Suppressor macrophage treated with lipopolysaccharide for 4 hours (primary cell): ENCODE data around the gene VPS8.
"Not testable (repeated sequence)": the region's sequence is repeated elsewhere in the genome, so short reads cannot be mapped to it uniquely, and the experiment has no call there.

Source experiments
- DNase-seq: peaks from one replicate; pipeline ENCODE4 v3.0.0-alpha.2; 2020

Gene VPS8

GRCh38 chr3:184927796-184928315 is 115.9 kb downstream of the VPS8 start:
- DNase-seq = no peak

DNA sequence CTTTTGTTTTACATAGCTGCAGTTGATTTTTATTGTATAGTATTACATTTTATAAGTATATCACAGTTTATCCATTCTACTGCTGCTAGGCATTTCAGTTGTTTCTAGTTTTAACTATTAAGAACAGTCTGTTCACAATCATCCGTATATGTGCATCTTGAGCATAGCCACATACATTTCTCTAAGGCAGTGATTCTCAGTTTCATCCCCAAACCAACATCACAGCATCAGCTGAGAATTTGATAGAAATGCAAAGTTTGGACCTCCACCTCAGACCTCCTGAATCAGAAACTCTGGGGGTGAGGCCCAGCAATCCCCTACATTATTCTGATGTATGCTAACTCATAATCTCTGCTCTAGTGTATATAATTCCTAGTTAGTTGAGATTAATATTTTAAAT is 120.8 kb downstream of the VPS8 start:
- DNase-seq = no peak

GRCh38 chr3:184937611-184938010 is 125.6 kb downstream of the VPS8 start:
- DNase-seq = no peak

- no peak for DNase-seq
These were observed 129.4 kb downstream of the VPS8 start for GRCh38 chr3:184941408-184941807.

- DNase-seq = no peak
These were observed 130.8 kb downstream of the VPS8 start for GRCh38 chr3:184942735-184943134.

GRCh38 chr3:184944241-184944640 is 132.3 kb downstream of the VPS8 start:
- no peak for DNase-seq

GRCh38 chr3:184945886-184946625 is 134.1 kb downstream of the VPS8 start:
- DNase-seq = no peak

DNA sequence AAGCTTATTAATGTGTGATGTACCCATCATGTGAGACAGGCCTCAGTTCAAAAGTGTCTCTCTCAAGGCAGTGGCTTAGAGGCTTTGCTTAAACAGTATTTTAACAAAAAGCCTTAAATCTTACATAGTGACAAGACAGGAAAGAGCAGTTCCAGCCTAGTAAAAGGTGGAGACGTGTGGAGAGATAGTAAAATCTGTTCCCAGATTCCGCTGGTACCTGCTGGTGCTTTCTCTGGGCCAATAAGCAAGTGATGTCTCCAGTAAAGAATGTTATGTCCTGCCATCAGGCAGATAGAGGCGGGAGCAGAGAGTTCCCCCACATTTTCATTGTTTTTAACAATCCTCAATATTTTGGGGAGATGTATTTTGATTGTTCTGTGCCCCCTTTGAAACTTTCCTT is 135.0 kb downstream of the VPS8 start:
- no peak for DNase-seq

DNA sequence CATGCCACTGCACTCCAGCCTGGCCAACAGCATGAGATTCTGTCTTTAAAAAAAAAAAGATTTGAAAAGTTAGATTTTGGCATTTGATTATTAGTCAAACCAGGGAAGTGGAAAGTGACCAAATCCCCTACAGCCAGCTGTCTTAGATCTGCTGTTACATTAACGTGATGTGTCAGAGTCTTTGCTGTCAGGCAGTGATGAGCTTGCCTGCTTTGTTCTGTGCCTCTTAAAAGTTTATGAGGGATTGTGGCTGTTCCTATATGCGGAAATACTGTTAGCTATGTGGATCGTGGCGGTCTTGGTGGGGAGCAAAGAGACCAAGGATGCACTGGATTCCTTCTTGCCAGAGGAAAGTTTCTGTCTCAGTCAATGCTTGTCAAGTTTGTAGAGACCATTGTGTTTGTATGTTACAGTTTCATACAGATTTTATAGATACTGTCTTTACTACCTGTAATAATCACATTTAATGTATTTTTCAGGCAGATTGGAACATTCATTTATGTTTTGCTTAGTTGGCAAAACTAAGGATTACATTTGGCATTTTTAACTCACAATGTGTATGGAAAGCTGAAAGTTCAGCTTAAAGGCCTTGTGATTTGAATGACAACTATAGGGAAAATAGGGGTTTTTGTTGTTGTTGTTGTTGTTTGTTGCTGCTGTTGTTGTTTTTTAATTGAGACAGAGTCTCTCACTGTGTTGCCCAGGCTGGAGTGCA is 137.4 kb downstream of the VPS8 start:
- no peak for DNase-seq

DNA sequence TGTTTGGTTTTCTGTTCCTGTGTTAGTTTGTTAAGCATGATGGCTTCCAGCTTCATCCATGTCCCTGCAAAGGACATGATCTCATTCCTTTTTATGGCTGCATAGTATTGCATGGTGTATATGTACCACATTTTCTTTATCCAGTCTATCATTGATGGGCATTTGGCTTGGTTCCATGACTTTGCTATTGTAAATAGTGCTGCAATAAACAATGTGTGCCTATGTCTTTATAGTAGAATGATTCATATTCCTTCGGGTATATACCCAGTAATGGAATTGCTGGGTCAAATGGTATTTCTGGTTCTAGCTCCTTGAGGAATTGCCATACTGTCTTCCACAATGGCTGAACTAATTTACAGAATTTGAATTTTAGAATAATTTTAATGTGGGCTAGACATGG is 138.8 kb downstream of the VPS8 start:
- DNase-seq = not testable (repeated sequence)

GRCh38 chr3:184952671-184953070 is 140.7 kb downstream of the VPS8 start:
- DNase-seq = peak; percentile 1

DNA sequence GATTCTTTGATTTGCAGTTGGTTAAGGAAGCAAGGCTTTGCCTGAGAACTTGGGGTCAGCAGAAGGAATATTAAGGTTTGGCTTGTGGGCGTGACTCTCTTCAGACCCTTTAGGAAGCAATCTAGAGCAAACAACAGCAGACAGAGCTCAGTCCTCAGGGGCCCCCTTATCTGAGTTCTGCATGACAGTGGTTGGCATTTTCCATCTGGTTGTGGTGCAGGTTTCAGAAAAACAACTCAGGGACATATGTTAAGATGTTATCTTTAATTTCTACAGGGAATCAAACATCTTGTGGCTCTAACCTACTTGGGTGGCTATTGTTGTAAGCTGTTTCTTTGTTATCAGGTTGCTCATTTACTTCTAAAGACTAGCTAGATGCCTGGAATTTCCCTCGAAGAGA is 141.4 kb downstream of the VPS8 start:
- DNase-seq = no peak

DNA sequence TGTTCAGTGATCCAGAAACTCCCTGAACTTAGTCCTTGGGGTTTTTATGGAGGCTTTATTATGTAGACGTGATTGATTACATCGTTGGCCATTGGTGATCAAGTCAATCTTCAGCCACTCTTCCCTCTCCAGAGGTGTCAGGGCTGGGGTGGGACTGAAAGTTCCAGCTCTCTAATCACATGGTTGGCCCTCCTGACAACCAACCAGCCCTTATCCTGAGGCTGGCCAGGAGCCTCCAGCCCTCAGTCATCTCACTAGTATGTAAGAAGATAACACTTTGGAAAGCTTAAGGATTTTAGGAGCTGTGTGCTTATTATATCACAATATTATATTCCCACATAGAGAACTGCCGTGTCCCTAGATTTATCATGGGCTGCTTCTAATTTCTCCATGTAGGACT is 142.3 kb downstream of the VPS8 start:
- no peak for DNase-seq

DNA sequence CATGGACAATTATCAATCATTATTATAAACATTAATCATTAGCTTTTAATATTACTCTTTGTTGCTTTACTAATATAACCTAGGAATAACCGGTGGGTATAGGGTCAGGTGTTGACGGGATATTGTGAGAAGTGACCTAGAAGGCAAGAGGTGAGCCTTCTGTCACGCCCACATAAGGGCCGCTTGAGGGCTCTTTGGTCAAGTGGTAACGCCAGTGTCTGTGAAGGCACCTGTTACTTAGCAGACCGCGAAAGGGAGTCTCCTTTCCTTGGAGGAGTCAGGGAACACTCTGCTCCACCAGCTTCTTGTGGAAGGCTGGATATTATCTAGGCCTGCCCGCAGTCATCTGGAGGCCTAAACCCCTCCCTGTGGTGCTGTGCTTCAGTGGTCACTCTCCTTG is 142.9 kb downstream of the VPS8 start:
- DNase-seq = not testable (repeated sequence)

DNA sequence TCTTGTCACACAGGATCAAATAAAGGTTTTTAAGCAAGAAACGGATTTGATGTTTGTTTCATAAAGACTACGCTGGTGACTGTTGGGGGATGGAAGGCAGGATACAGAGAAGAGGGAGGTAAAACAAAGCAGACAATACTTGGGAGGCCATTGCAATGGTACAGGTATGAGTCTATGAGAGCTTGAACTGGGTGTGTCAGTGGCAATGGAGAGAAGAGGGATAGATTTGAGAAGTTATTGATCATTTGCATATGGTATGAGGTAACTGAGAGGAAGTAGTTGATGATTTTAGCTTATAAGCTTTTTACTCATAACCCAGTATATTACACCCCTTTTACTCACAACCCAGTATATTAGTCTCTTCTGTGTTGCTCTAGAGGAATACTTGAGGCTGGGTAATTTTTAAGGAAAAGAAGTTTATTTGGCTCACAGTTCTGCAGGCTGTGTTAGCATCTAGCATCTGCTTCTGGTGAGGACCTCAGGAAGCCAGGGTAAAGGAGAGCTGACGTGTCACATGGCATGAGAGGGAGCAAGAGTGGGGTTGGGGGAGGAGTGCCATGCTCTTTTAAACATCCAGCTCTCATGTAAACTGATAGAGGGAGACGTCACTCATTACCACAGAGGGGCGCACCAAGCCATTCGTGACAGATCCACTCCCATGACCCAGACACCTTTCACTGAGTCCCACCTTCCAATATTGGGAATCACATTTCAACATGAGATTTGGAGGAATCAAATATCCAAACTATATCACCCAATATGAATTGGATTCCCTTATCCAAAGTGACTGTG is 153.9 kb downstream of the VPS8 start:
- no peak for DNase-seq

- peak; percentile 10 for DNase-seq
These were observed 156.1 kb downstream of the VPS8 start for GRCh38 chr3:184968115-184968514.

- DNase-seq = no peak
These were observed 158.2 kb downstream of the VPS8 start for GRCh38 chr3:184970186-184970585.

DNA sequence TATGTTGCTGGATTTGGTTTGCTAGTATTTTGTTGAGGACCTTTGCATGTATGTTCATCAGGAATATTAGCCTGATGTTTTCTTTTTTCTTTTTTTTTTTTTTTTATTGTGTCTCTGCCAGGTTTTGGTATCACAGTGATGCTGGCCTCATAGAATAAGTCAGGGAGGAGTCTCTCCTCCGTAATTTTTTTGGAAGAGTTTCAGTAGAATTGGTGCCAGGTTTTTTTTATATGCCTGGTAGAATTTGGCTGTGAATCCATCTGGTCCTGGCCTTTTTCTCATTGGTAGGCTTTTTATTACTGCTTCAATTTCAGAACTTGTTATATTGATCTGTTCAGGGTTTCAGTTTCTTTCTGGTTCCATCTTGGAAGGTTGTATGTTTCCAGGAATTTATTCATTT is 165.8 kb downstream of the VPS8 start:
- no peak for DNase-seq

GRCh38 chr3:184981071-184981470 is 169.1 kb downstream of the VPS8 start:
- DNase-seq = no peak

DNA sequence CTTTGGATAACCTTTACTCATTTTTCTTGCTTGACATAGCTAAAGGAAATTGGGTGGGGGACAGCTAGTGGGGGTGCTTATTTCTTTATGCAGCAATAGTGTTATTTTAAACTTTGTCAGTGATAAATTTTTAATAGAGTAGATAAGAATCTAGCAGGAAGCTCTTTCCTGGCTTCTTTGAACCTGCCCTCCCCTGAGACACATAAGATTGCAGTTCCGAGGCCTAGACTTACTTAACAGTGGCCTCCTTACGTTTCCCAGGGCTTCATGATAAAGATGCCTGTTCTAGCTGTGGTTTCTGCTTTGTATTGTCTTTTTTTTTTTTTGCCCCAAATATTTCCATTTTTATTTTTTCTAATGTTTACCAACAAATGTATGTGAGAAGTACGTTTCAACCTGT is 170.1 kb downstream of the VPS8 start:
- no peak for DNase-seq

GRCh38 chr3:184985586-184985985 is 173.6 kb downstream of the VPS8 start:
- no peak for DNase-seq

DNA sequence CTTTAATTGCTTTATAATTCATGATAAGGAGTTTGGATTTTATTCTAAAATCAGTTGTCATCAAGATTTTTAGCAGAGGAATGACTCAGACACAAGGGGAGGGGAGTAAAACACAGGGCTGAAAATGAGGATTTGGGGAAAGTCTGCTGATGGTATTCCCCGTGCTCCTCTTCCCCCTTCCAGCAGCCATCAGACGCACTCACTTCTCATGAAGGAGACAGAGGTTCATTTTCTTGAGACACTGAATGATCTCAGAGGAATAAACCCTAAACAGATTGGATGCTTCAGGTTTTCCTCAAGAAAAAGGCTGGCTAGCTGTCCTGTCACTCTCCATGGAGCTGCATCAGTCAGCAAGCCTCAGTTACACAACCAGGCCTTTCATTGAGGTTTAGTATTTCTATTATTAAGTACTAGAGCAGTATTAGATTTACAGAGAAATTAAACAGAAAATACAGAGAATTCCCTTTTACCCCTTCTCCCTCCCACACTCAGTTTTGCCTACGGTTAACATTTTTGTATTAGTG is 174.5 kb downstream of the VPS8 start:
- peak; percentile 7 for DNase-seq

GRCh38 chr3:184993394-184993793 is 181.4 kb downstream of the VPS8 start:
- no peak for DNase-seq
